GM12875 (cell line): Measurements from ENCODE around the gene TULP3.

ENCODE experiments used
- H3K4me3 ChIP-seq: one replicate; pipeline ENCODE4 v1.5.1; 2011; ENCODE audit warnings: low read depth, low read length, control low read depth
- TF ChIP-seq, protein P1 (sequence below): IDR thresholded peaks from 2 replicates; pipeline ENCODE4 v1.5.1; 2011; ENCODE audit warnings: low read depth, mild to moderate bottlenecking, control low read depth, inconsistent platforms, low read length, moderate library complexity, borderline replicate concordance; ENCODE audit not compliant: insufficient read depth

The TULP3 gene

DNA sequence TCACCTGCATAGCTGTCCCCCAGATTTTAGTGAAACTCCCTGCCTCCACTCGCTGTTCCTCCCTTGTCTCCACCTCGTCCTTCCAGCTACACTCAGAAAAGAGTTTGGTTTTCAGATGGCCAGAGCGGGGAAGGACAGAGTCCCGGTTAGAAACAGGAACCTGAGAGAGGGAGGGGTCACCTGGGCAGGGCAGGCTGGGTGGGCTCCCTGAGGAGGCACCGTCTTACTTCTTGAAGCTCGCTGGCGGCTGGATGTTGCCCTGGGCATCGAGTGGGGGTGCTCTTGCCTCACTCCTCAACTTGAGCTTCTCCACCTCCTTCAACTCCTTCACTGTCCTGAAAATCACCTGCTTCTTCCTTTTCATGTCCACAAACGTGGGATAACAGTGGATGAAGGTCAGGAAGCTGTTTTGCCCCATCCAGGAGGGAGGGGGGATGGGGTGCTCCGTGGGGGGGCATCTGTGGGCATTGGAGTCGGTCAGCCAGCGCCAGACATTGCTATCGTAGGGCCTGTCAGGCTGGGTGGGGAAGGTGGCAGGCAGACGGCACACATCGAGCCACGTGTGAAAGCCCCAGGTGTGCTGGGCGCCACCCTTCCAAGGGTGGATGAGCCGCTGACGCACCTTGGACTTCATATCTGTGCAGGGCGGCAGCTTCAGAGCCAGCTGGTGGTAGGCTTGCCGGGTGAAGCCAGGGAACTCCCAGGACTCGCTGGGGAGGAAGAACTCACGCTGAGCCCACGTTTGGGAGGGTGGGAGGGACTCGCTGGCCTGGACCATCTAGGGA, 35.8 kb upstream of the TULP3 start:
- TF ChIP-seq, protein P1, sequence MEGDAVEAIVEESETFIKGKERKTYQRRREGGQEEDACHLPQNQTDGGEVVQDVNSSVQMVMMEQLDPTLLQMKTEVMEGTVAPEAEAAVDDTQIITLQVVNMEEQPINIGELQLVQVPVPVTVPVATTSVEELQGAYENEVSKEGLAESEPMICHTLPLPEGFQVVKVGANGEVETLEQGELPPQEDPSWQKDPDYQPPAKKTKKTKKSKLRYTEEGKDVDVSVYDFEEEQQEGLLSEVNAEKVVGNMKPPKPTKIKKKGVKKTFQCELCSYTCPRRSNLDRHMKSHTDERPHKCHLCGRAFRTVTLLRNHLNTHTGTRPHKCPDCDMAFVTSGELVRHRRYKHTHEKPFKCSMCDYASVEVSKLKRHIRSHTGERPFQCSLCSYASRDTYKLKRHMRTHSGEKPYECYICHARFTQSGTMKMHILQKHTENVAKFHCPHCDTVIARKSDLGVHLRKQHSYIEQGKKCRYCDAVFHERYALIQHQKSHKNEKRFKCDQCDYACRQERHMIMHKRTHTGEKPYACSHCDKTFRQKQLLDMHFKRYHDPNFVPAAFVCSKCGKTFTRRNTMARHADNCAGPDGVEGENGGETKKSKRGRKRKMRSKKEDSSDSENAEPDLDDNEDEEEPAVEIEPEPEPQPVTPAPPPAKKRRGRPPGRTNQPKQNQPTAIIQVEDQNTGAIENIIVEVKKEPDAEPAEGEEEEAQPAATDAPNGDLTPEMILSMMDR: no peak
- no peak overlapping the region for H3K4me3 ChIP-seq

DNA sequence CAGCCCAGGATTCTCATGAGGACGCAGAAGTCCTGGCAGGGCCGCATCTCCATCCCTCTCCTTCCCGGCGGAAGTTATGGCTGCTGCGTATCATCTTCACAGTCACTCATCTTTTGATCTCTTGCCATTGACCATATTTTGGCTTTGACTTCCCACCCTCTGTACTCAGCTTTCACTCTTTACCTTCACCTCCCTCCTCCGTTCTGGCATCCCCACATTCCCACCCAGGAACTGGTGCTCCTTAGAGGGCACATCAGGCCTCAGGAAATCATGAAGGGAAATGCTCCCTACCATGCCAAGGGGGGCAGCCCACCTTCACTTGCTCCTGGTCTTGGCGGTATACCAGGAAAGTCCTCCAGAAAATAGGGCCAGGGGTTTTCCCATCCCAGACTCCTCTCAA, 35.1 kb upstream of the TULP3 start:
- no peak overlapping the region for H3K4me3 ChIP-seq
- TF ChIP-seq, protein P1: no peak

GRCh38 chr12:2856051-2856450, 34.6 kb upstream of the TULP3 start:
- TF ChIP-seq, protein P1: no peak
- no peak overlapping the region for H3K4me3 ChIP-seq

GRCh38 chr12:2857021-2857431, 33.7 kb upstream of the TULP3 start, which contains the start of gene TEX52:
TEX52 (minus strand) TSS chr12:2857039; CDS start chr12:2857026, 13 bp downstream.
- H3K4me3 ChIP-seq: no peak within 1 kb of the TSS
- TF ChIP-seq, protein P1: no peak

DNA sequence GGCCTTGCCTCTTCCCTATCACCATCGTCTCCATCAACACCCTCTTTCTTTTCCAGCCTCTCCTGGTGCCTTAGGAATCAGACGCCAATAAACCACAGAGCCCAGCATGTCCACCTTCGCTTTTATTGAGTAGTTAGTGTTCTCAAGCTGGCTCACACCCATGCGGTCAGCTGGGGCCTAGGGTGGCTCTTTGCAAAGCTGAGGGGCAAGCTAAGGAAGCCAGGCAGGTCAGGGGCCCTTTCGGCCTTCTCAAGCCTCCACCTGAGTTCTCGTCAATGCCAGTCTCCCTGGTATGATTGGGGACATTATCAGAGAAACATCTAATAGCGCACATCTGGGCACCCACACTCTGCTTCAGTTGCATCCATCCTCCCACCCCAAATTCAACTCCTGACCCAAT, 33.1 kb upstream of the TULP3 start:
- no peak overlapping the region for H3K4me3 ChIP-seq
- TF ChIP-seq, protein P1: no peak

DNA sequence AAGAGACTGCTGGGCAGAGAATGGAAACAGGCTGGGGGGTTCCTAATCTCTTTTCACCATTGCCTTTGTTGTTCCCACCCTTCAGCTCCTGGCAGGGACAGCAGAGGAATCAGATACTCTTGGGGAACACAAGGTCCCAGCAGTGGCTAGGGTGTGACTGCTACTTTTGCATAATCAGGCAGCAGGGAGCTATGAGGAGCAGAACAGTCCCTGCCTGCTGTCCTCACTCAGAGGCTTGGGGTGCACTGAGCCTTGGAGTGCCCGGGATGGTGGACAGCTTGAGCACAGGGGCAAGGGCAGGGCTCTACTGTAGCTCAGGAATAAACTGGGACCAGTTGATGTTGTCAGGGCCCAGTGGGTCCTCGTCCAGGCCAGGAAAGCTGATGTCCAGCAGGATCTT, 32.4 kb upstream of the TULP3 start:
- TF ChIP-seq, protein P1: no peak
- H3K4me3 ChIP-seq: no peak overlapping the region

GRCh38 chr12:2858944-2859421, 31.7 kb upstream of the TULP3 start:
- no peak overlapping the region for H3K4me3 ChIP-seq
- TF ChIP-seq, protein P1: no peak
